Right lobe of liver (tissue), 4 donors: ENCODE measurements around the gene CUEDC1.

ENCODE experiments used
- CTCF ChIP-seq, 4 donors: fragments of 200-600 bp in 3 of 4; fragments of 450-650 bp in 1 of 4; IDR thresholded peaks; one replicate each; pipeline versions ENCODE4 v1.5.1 to v1.8.0; 2016 to 2022; ENCODE audit warnings: antibody characterized with exemption in 4 of 4, mild to moderate bottlenecking in 2 of 4
- POLR2A ChIP-seq: fragments of 450-650 bp; IDR thresholded peaks from one replicate; pipeline ENCODE4 v1.6.1; 2017; ENCODE audit warnings: antibody characterized with exemption, mild to moderate bottlenecking
- donor health status: DM: no; HTN: no; CAD: no.
- donor health status: DM: no; HTN: no; CAD: no.
- donor health status: DM: no; HTN: yes; CAD: no.

GRCh38 chr17:57916925-57917858, 38.0 kb downstream of the CUEDC1 start:
- TF ChIP-seq CTCF (IDR thresholded peaks at IDR 0.05) (peak in 2 of 4 donors; percentile 8 to 32), POLR2A (no peak)
